H9 (cell line): ENCODE measurements around the gene AMER2. TPM values are rescaled to one million over a fixed set of nuclear protein-coding genes. Genes with fewer than 3 reads are reported as not detected.

Experiments
- DNase-seq: peaks from one replicate; pipeline ENCODE4 v3.0.0-alpha.2; 2017
- H2AFZ ChIP-seq: one replicate; pipeline ENCODE4 v1.6.1; 2013; ENCODE audit warnings: mild to moderate bottlenecking, low read length, control low read depth, moderate library complexity
- H2AK5ac ChIP-seq: 2 replicates; pipeline ENCODE4 v1.6.1; 2013; ENCODE audit warnings: low read length, control low read depth, mixed read lengths; ENCODE audit not compliant: insufficient read length
- H2BK120ac ChIP-seq: one replicate; pipeline ENCODE4 v1.6.1; 2013; ENCODE audit warnings: low read depth, mild to moderate bottlenecking, low read length, control low read depth, inconsistent platforms; ENCODE audit not compliant: poor library complexity, severe bottlenecking
- H2BK12ac ChIP-seq: 2 replicates; pipeline ENCODE4 v1.6.1; 2013; ENCODE audit warnings: low read length, control low read depth, mixed read lengths, low read depth; ENCODE audit not compliant: insufficient read length
- H2BK15ac ChIP-seq: 2 replicates; pipeline ENCODE4 v1.6.1; 2013; ENCODE audit warnings: low read depth, low read length, control low read depth
- H2BK20ac ChIP-seq: one replicate; pipeline ENCODE4 v1.6.1; 2013; ENCODE audit warnings: low read depth, mild to moderate bottlenecking, low read length, control low read depth, inconsistent platforms; ENCODE audit not compliant: poor library complexity, severe bottlenecking
- H2BK5ac ChIP-seq: 2 replicates; pipeline ENCODE4 v1.6.1; 2013; ENCODE audit warnings: low read length, control low read depth, mixed read lengths; ENCODE audit not compliant: insufficient read length
- H3K14ac ChIP-seq: 2 replicates; pipeline ENCODE4 v1.6.1; 2013; ENCODE audit warnings: low read length, control low read depth; ENCODE audit not compliant: insufficient read depth
- H3K18ac ChIP-seq: 2 replicates; pipeline ENCODE4 v1.6.1; 2013; ENCODE audit warnings: low read depth, mild to moderate bottlenecking, mixed read lengths, low read length, control low read depth; ENCODE audit not compliant: insufficient read length
- H3K23ac ChIP-seq: 2 replicates; pipeline ENCODE4 v1.6.1; 2013; ENCODE audit warnings: low read length, control low read depth, mixed read lengths, low read depth; ENCODE audit not compliant: insufficient read length
- H3K23me2 ChIP-seq: 2 replicates; pipeline ENCODE4 v1.6.1; 2013; ENCODE audit warnings: low read depth, mild to moderate bottlenecking, mixed read lengths, low read length, control low read depth; ENCODE audit not compliant: insufficient read length, poor library complexity, severe bottlenecking
- H3K27ac ChIP-seq: 2 replicates; pipeline ENCODE4 v1.5.1; 2013; ENCODE audit warnings: low read length, control low read depth, mixed read lengths, low read depth; ENCODE audit not compliant: insufficient read length
- H3K27me3 ChIP-seq: 2 replicates; pipeline ENCODE4 v1.6.1; 2013; ENCODE audit warnings: low read length, control low read depth, inconsistent platforms; ENCODE audit not compliant: insufficient read depth
- H3K4ac ChIP-seq: 2 replicates; pipeline ENCODE4 v1.6.1; 2013; ENCODE audit warnings: low read depth, mild to moderate bottlenecking, control low read depth, inconsistent platforms, low read length, moderate library complexity
- H3K4me1 ChIP-seq: 2 replicates; pipeline ENCODE4 v1.6.1; 2013; ENCODE audit warnings: low read length, control low read depth, inconsistent platforms; ENCODE audit not compliant: insufficient read depth
- H3K4me2 ChIP-seq: 2 replicates; pipeline ENCODE4 v1.6.1; 2013; ENCODE audit warnings: low read length, control low read depth, mixed read lengths; ENCODE audit not compliant: insufficient read length, insufficient read depth
- H3K56ac ChIP-seq: 2 replicates; pipeline ENCODE4 v1.6.1; 2013; ENCODE audit warnings: low read depth, mild to moderate bottlenecking, mixed read lengths, low read length, control low read depth; ENCODE audit not compliant: insufficient read length
- H3K79me1 ChIP-seq: 2 replicates; pipeline ENCODE4 v1.6.1; 2013; ENCODE audit warnings: low read depth, mild to moderate bottlenecking, moderate library complexity, low read length, control low read depth, inconsistent platforms; ENCODE audit not compliant: insufficient read depth, poor library complexity, severe bottlenecking
- H3K79me2 ChIP-seq: 2 replicates; pipeline ENCODE4 v1.6.1; 2013; ENCODE audit warnings: low read length, control low read depth, inconsistent platforms; ENCODE audit not compliant: insufficient read depth
- H3K9ac ChIP-seq: 2 replicates; pipeline ENCODE4 v1.6.1; 2013; ENCODE audit warnings: low read length, control low read depth, mixed read lengths; ENCODE audit not compliant: insufficient read length; ENCODE audit errors: extremely low read depth
- H3K9me3 ChIP-seq: one replicate; pipeline ENCODE4 v1.6.1; 2013; ENCODE audit warnings: low read depth, low read length, inconsistent platforms; ENCODE audit not compliant: control insufficient read depth
- H3T11ph ChIP-seq: one replicate; pipeline ENCODE4 v1.6.1; 2013; ENCODE audit warnings: mild to moderate bottlenecking, low read length, control low read depth, inconsistent platforms
- H4K20me1 ChIP-seq: one replicate; pipeline ENCODE4 v1.6.1; 2013; ENCODE audit not compliant: control insufficient read depth, insufficient read length, insufficient read depth
- H4K5ac ChIP-seq: 2 replicates; pipeline ENCODE4 v1.6.1; 2013; ENCODE audit warnings: low read depth, mild to moderate bottlenecking, mixed read lengths, low read length, control low read depth; ENCODE audit not compliant: insufficient read length
- H4K8ac ChIP-seq: replicated peaks from 2 replicates; pipeline ENCODE4 v1.6.1; 2013; ENCODE audit warnings: low read length, control low read depth, mixed read lengths, low read depth; ENCODE audit not compliant: insufficient read length
- H4K91ac ChIP-seq: 2 replicates; pipeline ENCODE4 v1.6.1; 2013; ENCODE audit warnings: low read depth, mild to moderate bottlenecking, moderate library complexity, mixed read lengths, low read length, control low read depth; ENCODE audit not compliant: insufficient read length
- H3K27ac Mint-ChIP-seq, 3 experiments: 2 replicates in 2 of 3; 3 replicates in 1 of 3; pipeline ENCODE4 v1.8.0; 2020 to 2021; ENCODE audit warnings: mixed read lengths in 3 of 3, mild to moderate bottlenecking in 1 of 3, moderate library complexity in 1 of 3
- H3K27me3 Mint-ChIP-seq: 2 replicates; pipeline ENCODE4 v1.8.0; 2021; ENCODE audit warnings: low read depth, mild to moderate bottlenecking, moderate library complexity, mixed read lengths
- H3K36me3 Mint-ChIP-seq, 3 experiments: 2 replicates in 2 of 3; 3 replicates in 1 of 3; pipeline ENCODE4 v1.8.0; 2020 to 2021; ENCODE audit warnings: low read depth in 3 of 3, mixed read lengths in 3 of 3; ENCODE audit not compliant: insufficient read depth in 1 of 3
- H3K4me1 Mint-ChIP-seq, 2 experiments: 2 replicates each; pipeline ENCODE4 v1.8.0; 2020; ENCODE audit warnings: mixed read lengths in 2 of 2
- H3K4me3 Mint-ChIP-seq, 2 experiments: 2 replicates in 1 of 2; 3 replicates in 1 of 2; pipeline ENCODE4 v1.8.0; 2020 to 2021; ENCODE audit warnings: mild to moderate bottlenecking in 2 of 2, mixed read lengths in 2 of 2, moderate library complexity in 1 of 2
- H3K9me3 Mint-ChIP-seq, 2 experiments: 2 replicates in 1 of 2; 3 replicates in 1 of 2; pipeline ENCODE4 v1.8.0; 2020; ENCODE audit warnings: mild to moderate bottlenecking in 2 of 2, mixed read lengths in 2 of 2, moderate library complexity in 1 of 2
- WGBS: extraction: QIAGEN DNeasy Blood & Tissue Kit; methylation state at CpG from one replicate; pipeline ENCODE4 v1.1.7; 2013; ENCODE audit warnings: missing lambda C conversion rate, low lambda C conversion rate, mixed read lengths; ENCODE audit not compliant: insufficient read length; ENCODE audit errors: extremely low coverage; 5-methylcytosine and 5-hydroxymethylcytosine counted together
- long read RNA-seq: library from polyadenylated mRNA; unstranded; transcript quantifications from one replicate; pipeline ENCODE4 v2.0.0, GENCODE V29; 2020
- total RNA-seq: library from RNA; stranded (reverse); gene quantifications from 2 replicates; pipeline ENCODE4 v1.2.1, GENCODE V29; 2021
- TF ChIP-seq, protein P1 (sequence below): fragments of 200-600 bp; sonication (generic); conservative IDR thresholded peaks from 3 replicates; pipeline ENCODE4 v1.8.0; 2021; ENCODE audit warnings: antibody characterized with exemption, mild to moderate bottlenecking

Gene AMER2, protein sequence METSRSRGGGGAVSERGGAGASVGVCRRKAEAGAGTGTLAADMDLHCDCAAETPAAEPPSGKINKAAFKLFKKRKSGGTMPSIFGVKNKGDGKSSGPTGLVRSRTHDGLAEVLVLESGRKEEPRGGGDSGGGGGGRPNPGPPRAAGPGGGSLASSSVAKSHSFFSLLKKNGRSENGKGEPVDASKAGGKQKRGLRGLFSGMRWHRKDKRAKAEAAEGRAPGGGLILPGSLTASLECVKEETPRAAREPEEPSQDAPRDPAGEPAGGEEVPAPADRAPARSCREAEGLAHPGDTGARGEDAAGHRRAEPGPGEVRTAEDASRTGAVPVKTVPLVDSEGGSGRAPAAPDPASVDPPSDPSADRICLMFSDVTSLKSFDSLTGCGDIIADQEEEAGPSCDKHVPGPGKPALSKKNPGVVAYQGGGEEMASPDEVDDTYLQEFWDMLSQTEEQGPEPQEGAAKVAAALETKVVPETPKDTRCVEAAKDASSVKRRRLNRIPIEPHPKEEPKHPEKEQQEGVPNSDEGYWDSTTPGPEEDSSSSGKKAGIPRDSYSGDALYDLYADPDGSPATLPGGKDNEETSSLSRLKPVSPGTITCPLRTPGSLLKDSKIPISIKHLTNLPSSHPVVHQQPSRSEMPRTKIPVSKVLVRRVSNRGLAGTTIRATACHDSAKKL
- total RNA-seq = 0.02 and 0.04 TPM in 2 replicates
- long read RNA-seq, partial matches to known transcripts = 1 of 1 reads
- long read RNA-seq, other reads (novel, unspliced or antisense) = 0 of 1 reads

GRCh38 chr13:25171517-25172302 lies at the start of gene AMER2:
Gene AMER2, minus strand, starts transcription at chr13:25172288. Its CDS starts 669 bp downstream, at chr13:25171619.
- H3T11ph ChIP-seq = no peak within 1 kb of the TSS
- TF ChIP-seq, protein P1, sequence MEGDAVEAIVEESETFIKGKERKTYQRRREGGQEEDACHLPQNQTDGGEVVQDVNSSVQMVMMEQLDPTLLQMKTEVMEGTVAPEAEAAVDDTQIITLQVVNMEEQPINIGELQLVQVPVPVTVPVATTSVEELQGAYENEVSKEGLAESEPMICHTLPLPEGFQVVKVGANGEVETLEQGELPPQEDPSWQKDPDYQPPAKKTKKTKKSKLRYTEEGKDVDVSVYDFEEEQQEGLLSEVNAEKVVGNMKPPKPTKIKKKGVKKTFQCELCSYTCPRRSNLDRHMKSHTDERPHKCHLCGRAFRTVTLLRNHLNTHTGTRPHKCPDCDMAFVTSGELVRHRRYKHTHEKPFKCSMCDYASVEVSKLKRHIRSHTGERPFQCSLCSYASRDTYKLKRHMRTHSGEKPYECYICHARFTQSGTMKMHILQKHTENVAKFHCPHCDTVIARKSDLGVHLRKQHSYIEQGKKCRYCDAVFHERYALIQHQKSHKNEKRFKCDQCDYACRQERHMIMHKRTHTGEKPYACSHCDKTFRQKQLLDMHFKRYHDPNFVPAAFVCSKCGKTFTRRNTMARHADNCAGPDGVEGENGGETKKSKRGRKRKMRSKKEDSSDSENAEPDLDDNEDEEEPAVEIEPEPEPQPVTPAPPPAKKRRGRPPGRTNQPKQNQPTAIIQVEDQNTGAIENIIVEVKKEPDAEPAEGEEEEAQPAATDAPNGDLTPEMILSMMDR = no peak
- no peak within 1 kb of the TSS for H2AFZ ChIP-seq
- H3K79me1 ChIP-seq = no peaks in the 10 kb centered on the region
- peak within 1 kb of the TSS; percentile 67 for H3K4me2 ChIP-seq
- no peak within 1 kb of the TSS for H4K8ac ChIP-seq
- no peak within 1 kb of the TSS for H4K91ac ChIP-seq
- no peak within 1 kb of the TSS for H2AK5ac ChIP-seq
- DNase-seq = no peak
- peaks cover 7% of the 10 kb centered on the region; the same call in 1 of the 2 replicates for H3K4me1 ChIP-seq
- no peak within 1 kb of the TSS for H2BK12ac ChIP-seq
- no peak within 1 kb of the TSS for H3K4ac ChIP-seq
- H3K9me3 Mint-ChIP-seq = peaks cover 5 to 10% of the 10 kb centered on the region in 2 experiments; a peak in 4 of 5 replicates
- H3K27me3 ChIP-seq = peaks cover 30% of the 10 kb centered on the region
- H3K14ac ChIP-seq = no peak within 1 kb of the TSS; the same call in 1 of the 2 replicates
- peak within 1 kb of the TSS; percentile 73 to 93 for H3K4me3 Mint-ChIP-seq
- no peak within 1 kb of the TSS for H2BK5ac ChIP-seq
- peaks cover 70% of the 10 kb centered on the region for H3K27me3 Mint-ChIP-seq
- peaks cover 17% of the 10 kb centered on the region for H3K23me2 ChIP-seq
- H3K27ac ChIP-seq = no peak within 1 kb of the TSS
- H3K4me1 Mint-ChIP-seq = peaks cover 35 to 37% of the 10 kb centered on the region in 2 experiments
- no peak within 1 kb of the TSS for H2BK15ac ChIP-seq
- WGBS = no CpG with 5 or more reads among the region's 50 CpGs
- peaks cover 0 to 11% (median 6%) of the 10 kb centered on the region in 3 experiments; a peak in 4 of 7 replicates for H3K36me3 Mint-ChIP-seq
- H4K20me1 ChIP-seq = no peaks in the 10 kb centered on the region
- no peaks in the 10 kb centered on the region for H3K79me2 ChIP-seq
- no peak within 1 kb of the TSS for H3K56ac ChIP-seq
- H2BK120ac ChIP-seq = no peak within 1 kb of the TSS
- no peak within 1 kb of the TSS for H2BK20ac ChIP-seq
- no peaks in the 10 kb centered on the region for H3K9me3 ChIP-seq
- H3K18ac ChIP-seq = no peak within 1 kb of the TSS
- no peak within 1 kb of the TSS for H4K5ac ChIP-seq
- no peak within 1 kb of the TSS for H3K9ac ChIP-seq
- no peak within 1 kb of the TSS for H3K27ac Mint-ChIP-seq
- no peak within 1 kb of the TSS for H3K23ac ChIP-seq
